K562 (cell line): ENCODE data around the gene C1orf174.

Experiments
- E2F5 ChIP-seq: sonication (generic); formaldehyde crosslinking; IDR thresholded peaks from 2 replicates; pipeline ENCODE4 v1.8.0; 2022; ENCODE audit warnings: mild to moderate bottlenecking, missing genetic modification reagents
- EP300 ChIP-seq: IDR thresholded peaks from 2 replicates; pipeline ENCODE4 v1.6.1; 2012; ENCODE audit warnings: low read length, improper control_type of control experiment
- FOS ChIP-seq: IDR thresholded peaks from 3 replicates; pipeline ENCODE4 v1.6.1; 2011; ENCODE audit not compliant: insufficient read length; ENCODE audit errors: extremely low read depth
- FOSL1 ChIP-seq: fragments of 200-800 bp; sonication (Bioruptor generic); conservative IDR thresholded peaks from 2 replicates; pipeline ENCODE4 v1.6.1; 2016; ENCODE audit warnings: missing genetic modification characterization, missing compliant biosample characterization
- GATAD2A ChIP-seq: fragments of 450-650 bp; IDR thresholded peaks from 2 replicates; pipeline ENCODE4 v1.6.1; 2017
- KDM1A ChIP-seq, 2 experiments: fragments of 450-650 bp; IDR thresholded peaks; 2 replicates each; pipeline ENCODE4 v1.6.1; 2016; ENCODE audit warnings: mild to moderate bottlenecking in 2 of 2
- KLF16 ChIP-seq: IDR thresholded peaks from 2 replicates; pipeline ENCODE4 v1.6.1; 2016; ENCODE audit warnings: antibody characterized with exemption
- NR2F6 ChIP-seq: fragments of 450-650 bp; formaldehyde crosslinking; IDR thresholded peaks from 2 replicates; pipeline ENCODE4 v1.4.0; 2020; ENCODE audit warnings: mild to moderate bottlenecking
- PTTG1 ChIP-seq: fragments of 450-650 bp; IDR thresholded peaks from 2 replicates; pipeline ENCODE4 v1.6.1; 2016; ENCODE audit warnings: low read depth, mild to moderate bottlenecking, missing genetic modification characterization, missing compliant biosample characterization
- RAD21 ChIP-seq, 2 experiments: fragments of 250-450 bp in 1 of 2; fragments of 450-650 bp in 1 of 2; sonication (Bioruptor Pico) in 1 of 2; formaldehyde crosslinking in 1 of 2; IDR thresholded peaks in 1 of 2; conservative IDR thresholded peaks in 1 of 2; 2 replicates each; pipeline versions ENCODE4 v1.4.0 to v1.8.0; 2020 to 2022; ENCODE audit warnings: mild to moderate bottlenecking in 2 of 2, moderate library complexity in 1 of 2
- SMAD4 ChIP-seq: fragments of 250-450 bp; sonication (Bioruptor Pico); conservative IDR thresholded peaks from 2 replicates; pipeline ENCODE4 v1.8.0; 2021; ENCODE audit warnings: inconsistent platforms, mild to moderate bottlenecking, moderate library complexity
- YY1 ChIP-seq, 3 experiments: IDR thresholded peaks; 2 replicates each; pipeline ENCODE4 v1.6.1; 2011; ENCODE audit warnings: low read length in 2 of 3, mild to moderate bottlenecking in 2 of 3, moderate library complexity in 2 of 3, borderline replicate concordance in 1 of 3, control low read depth in 1 of 3, low read depth in 1 of 3; ENCODE audit not compliant: insufficient read depth in 3 of 3, insufficient replicate concordance in 2 of 3, control insufficient read depth in 1 of 3, insufficient read length in 1 of 3; ENCODE audit errors: extremely low read depth in 1 of 3
- TF ChIP-seq, protein P1 (sequence below), 3 experiments: IDR thresholded peaks in 2 of 3; conservative IDR thresholded peaks in 1 of 3; 2 replicates each; pipeline ENCODE4 v1.5.1; 2011 to 2012; ENCODE audit warnings: low read length in 3 of 3, mild to moderate bottlenecking in 3 of 3, control low read depth in 2 of 3, improper control_type of control experiment in 1 of 3, inconsistent platforms in 1 of 3, low read depth in 1 of 3, mixed read lengths in 1 of 3, moderate library complexity in 1 of 3; ENCODE audit not compliant: insufficient read depth in 2 of 3
- TF ChIP-seq, protein P2 (sequence below): fragments of 200-600 bp; sonication (generic); IDR thresholded peaks from one replicate; pipeline ENCODE4 v1.6.1; 2012; ENCODE audit warnings: mild to moderate bottlenecking, low read depth, low read length, inconsistent platforms

- TF ChIP-seq YY1 (IDR thresholded peaks at IDR 0.05; ENCODE audit: borderline replicate concordance in 1 of 3, control insufficient read depth in 1 of 3, extremely low read depth in 1 of 3, insufficient read depth in 3 of 3, insufficient read length in 1 of 3, insufficient replicate concordance in 2 of 3, low read depth in 1 of 3, low read length in 2 of 3), result no peak
- TF ChIP-seq SMAD4 (CRISPR knock-in tag), result no peak
- TF ChIP-seq, protein P1, sequence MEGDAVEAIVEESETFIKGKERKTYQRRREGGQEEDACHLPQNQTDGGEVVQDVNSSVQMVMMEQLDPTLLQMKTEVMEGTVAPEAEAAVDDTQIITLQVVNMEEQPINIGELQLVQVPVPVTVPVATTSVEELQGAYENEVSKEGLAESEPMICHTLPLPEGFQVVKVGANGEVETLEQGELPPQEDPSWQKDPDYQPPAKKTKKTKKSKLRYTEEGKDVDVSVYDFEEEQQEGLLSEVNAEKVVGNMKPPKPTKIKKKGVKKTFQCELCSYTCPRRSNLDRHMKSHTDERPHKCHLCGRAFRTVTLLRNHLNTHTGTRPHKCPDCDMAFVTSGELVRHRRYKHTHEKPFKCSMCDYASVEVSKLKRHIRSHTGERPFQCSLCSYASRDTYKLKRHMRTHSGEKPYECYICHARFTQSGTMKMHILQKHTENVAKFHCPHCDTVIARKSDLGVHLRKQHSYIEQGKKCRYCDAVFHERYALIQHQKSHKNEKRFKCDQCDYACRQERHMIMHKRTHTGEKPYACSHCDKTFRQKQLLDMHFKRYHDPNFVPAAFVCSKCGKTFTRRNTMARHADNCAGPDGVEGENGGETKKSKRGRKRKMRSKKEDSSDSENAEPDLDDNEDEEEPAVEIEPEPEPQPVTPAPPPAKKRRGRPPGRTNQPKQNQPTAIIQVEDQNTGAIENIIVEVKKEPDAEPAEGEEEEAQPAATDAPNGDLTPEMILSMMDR (IDR thresholded peaks at IDR 0.05 in 2 of 3, conservative IDR thresholded peaks at IDR 0.05 in 1 of 3; ENCODE audit: insufficient read depth in 2 of 3, low read depth in 1 of 3, low read length in 3 of 3), result no peak
- TF ChIP-seq GATAD2A, result no peak
- no peak for TF ChIP-seq EP300
- no peak for TF ChIP-seq E2F5 (CRISPR knock-in tag)
- TF ChIP-seq RAD21 (CRISPR knock-in tag; conservative IDR thresholded peaks at IDR 0.05 in 1 of 2, IDR thresholded peaks at IDR 0.05 in 1 of 2), result no peak
- TF ChIP-seq PTTG1 (tag), result no peak
- TF ChIP-seq KDM1A (IDR thresholded peaks at IDR 0.05), result no peak
- no peak for TF ChIP-seq NR2F6
- no peak for TF ChIP-seq FOS
- TF ChIP-seq, protein P2, sequence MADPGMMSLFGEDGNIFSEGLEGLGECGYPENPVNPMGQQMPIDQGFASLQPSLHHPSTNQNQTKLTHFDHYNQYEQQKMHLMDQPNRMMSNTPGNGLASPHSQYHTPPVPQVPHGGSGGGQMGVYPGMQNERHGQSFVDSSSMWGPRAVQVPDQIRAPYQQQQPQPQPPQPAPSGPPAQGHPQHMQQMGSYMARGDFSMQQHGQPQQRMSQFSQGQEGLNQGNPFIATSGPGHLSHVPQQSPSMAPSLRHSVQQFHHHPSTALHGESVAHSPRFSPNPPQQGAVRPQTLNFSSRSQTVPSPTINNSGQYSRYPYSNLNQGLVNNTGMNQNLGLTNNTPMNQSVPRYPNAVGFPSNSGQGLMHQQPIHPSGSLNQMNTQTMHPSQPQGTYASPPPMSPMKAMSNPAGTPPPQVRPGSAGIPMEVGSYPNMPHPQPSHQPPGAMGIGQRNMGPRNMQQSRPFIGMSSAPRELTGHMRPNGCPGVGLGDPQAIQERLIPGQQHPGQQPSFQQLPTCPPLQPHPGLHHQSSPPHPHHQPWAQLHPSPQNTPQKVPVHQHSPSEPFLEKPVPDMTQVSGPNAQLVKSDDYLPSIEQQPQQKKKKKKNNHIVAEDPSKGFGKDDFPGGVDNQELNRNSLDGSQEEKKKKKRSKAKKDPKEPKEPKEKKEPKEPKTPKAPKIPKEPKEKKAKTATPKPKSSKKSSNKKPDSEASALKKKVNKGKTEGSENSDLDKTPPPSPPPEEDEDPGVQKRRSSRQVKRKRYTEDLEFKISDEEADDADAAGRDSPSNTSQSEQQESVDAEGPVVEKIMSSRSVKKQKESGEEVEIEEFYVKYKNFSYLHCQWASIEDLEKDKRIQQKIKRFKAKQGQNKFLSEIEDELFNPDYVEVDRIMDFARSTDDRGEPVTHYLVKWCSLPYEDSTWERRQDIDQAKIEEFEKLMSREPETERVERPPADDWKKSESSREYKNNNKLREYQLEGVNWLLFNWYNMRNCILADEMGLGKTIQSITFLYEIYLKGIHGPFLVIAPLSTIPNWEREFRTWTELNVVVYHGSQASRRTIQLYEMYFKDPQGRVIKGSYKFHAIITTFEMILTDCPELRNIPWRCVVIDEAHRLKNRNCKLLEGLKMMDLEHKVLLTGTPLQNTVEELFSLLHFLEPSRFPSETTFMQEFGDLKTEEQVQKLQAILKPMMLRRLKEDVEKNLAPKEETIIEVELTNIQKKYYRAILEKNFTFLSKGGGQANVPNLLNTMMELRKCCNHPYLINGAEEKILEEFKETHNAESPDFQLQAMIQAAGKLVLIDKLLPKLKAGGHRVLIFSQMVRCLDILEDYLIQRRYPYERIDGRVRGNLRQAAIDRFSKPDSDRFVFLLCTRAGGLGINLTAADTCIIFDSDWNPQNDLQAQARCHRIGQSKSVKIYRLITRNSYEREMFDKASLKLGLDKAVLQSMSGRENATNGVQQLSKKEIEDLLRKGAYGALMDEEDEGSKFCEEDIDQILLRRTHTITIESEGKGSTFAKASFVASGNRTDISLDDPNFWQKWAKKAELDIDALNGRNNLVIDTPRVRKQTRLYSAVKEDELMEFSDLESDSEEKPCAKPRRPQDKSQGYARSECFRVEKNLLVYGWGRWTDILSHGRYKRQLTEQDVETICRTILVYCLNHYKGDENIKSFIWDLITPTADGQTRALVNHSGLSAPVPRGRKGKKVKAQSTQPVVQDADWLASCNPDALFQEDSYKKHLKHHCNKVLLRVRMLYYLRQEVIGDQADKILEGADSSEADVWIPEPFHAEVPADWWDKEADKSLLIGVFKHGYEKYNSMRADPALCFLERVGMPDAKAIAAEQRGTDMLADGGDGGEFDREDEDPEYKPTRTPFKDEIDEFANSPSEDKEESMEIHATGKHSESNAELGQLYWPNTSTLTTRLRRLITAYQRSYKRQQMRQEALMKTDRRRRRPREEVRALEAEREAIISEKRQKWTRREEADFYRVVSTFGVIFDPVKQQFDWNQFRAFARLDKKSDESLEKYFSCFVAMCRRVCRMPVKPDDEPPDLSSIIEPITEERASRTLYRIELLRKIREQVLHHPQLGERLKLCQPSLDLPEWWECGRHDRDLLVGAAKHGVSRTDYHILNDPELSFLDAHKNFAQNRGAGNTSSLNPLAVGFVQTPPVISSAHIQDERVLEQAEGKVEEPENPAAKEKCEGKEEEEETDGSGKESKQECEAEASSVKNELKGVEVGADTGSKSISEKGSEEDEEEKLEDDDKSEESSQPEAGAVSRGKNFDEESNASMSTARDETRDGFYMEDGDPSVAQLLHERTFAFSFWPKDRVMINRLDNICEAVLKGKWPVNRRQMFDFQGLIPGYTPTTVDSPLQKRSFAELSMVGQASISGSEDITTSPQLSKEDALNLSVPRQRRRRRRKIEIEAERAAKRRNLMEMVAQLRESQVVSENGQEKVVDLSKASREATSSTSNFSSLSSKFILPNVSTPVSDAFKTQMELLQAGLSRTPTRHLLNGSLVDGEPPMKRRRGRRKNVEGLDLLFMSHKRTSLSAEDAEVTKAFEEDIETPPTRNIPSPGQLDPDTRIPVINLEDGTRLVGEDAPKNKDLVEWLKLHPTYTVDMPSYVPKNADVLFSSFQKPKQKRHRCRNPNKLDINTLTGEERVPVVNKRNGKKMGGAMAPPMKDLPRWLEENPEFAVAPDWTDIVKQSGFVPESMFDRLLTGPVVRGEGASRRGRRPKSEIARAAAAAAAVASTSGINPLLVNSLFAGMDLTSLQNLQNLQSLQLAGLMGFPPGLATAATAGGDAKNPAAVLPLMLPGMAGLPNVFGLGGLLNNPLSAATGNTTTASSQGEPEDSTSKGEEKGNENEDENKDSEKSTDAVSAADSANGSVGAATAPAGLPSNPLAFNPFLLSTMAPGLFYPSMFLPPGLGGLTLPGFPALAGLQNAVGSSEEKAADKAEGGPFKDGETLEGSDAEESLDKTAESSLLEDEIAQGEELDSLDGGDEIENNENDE, result no peak
- TF ChIP-seq FOSL1 (tag), result no peak
- TF ChIP-seq KLF16, result no peak
Observed at GRCh38 chr1:3948344-3948743, 48.3 kb upstream of the C1orf174 start.
